ENCODE data around the gene SH3GL1. TPM values are rescaled to one million over a fixed set of nuclear protein-coding genes. Genes with fewer than 3 reads are reported as not detected.
A peak's percentile ranks its signal among the peaks of the same experiment; 100 is the strongest.

Gene SH3GL1
- polyA plus RNA-seq, 1 of the 3 experiments (the other 2 are of a cell fraction): 82.8 TPM

- TF ChIP-seq NRF1 (IDR thresholded peaks at IDR 0.05; ENCODE audit: low read depth, low read length): no peak
- no peak for TF ChIP-seq TEAD4 (IDR thresholded peaks at IDR 0.05; ENCODE audit: borderline replicate concordance, insufficient read depth)
- no peak for TF ChIP-seq GABPA (IDR thresholded peaks at IDR 0.05; ENCODE audit: low read depth)
- no peak for TF ChIP-seq MEF2A (IDR thresholded peaks at IDR 0.05; ENCODE audit: borderline replicate concordance, low read depth)
- TF ChIP-seq YY1 (IDR thresholded peaks at IDR 0.05; ENCODE audit: low read depth): peak; percentile 55; the same call in 1 of the 2 replicates
- TF ChIP-seq PBX3 (IDR thresholded peaks at IDR 0.05): no peak
- no peak for TF ChIP-seq POLR2AphosphoS5 (IDR thresholded peaks at IDR 0.05; ENCODE audit: low read depth, low read length)
- no peak for TF ChIP-seq EP300 (IDR thresholded peaks at IDR 0.05; ENCODE audit: borderline replicate concordance in 1 of 2, low read depth in 1 of 2, low read length in 1 of 2)
- TF ChIP-seq FOXM1 (IDR thresholded peaks at IDR 0.05; ENCODE audit: low read depth): no peak
- no peak for TF ChIP-seq ELF1 (IDR thresholded peaks at IDR 0.05)
- TF ChIP-seq TAF1 (IDR thresholded peaks at IDR 0.05; ENCODE audit: borderline replicate concordance, low read depth, low read length): 0 out of 2 replicates have a peak, but pooled peaks have one; percentile 34
- TF ChIP-seq EZH2phosphoT487 (IDR thresholded peaks at IDR 0.05; ENCODE audit: borderline replicate concordance, low read depth): no peak
These were observed 56.7 kb downstream of the SH3GL1 start, which contains the start of gene MPND (continued) for GRCh38 chr19:4343370-4344307.

GRCh38 chr19:4342615-4343369 is 57.6 kb downstream of the SH3GL1 start:
- Histone ChIP-seq H4K20me1 (ENCODE audit: insufficient read depth) (no peaks in the 10 kb centered on the region), H2AFZ (ENCODE audit: low read depth) (peak overlapping the region; percentile 91)
- WGBS (ENCODE audit: low lambda C conversion rate): under 1% methylated on average over 16 of the region's 39 CpGs
- TF ChIP-seq JUND (IDR thresholded peaks at IDR 0.05) (no peak), FOSL2 (IDR thresholded peaks at IDR 0.05; ENCODE audit: borderline replicate concordance, low read depth) (no peak), MXI1 (IDR thresholded peaks at IDR 0.05; ENCODE audit: low read depth, low read length) (peak; percentile 62; the same call in 1 of the 2 replicates), GATA2 (CRISPR knock-in tag; IDR thresholded peaks at IDR 0.05) (no peak), NRF1 (IDR thresholded peaks at IDR 0.05; ENCODE audit: low read depth, low read length) (peak; percentile 56), CHD2 (IDR thresholded peaks at IDR 0.05; ENCODE audit: low read length, partially characterized antibody) (peak; percentile 94), EZH2phosphoT487 (IDR thresholded peaks at IDR 0.05; ENCODE audit: borderline replicate concordance, low read depth) (no peak), EP300 (IDR thresholded peaks at IDR 0.05; ENCODE audit: borderline replicate concordance in 1 of 2, low read depth in 1 of 2, low read length in 1 of 2) (no peak), USF2 (IDR thresholded peaks at IDR 0.05; ENCODE audit: borderline replicate concordance, low read depth, low read length) (no peak), SMC3 (IDR thresholded peaks at IDR 0.05; ENCODE audit: low read depth, low read length) (no peak), SIN3A (IDR thresholded peaks at IDR 0.05; ENCODE audit: borderline replicate concordance, low read depth, low read length) (peak; percentile 4; the same call in 1 of the 2 replicates), ELF1 (IDR thresholded peaks at IDR 0.05) (no peak), PBX3 (IDR thresholded peaks at IDR 0.05) (peak; percentile 95), RXRA (IDR thresholded peaks at IDR 0.05; ENCODE audit: borderline replicate concordance, low read depth) (no peak), RFX5 (IDR thresholded peaks at IDR 0.05; ENCODE audit: low read length) (peak; percentile 90), FOXM1 (IDR thresholded peaks at IDR 0.05; ENCODE audit: low read depth) (no peak), TCF12 (IDR thresholded peaks at IDR 0.05) (no peak), NFIC (IDR thresholded peaks at IDR 0.05; ENCODE audit: borderline replicate concordance) (no peak)

More at GRCh38 chr19:4342615-4343369, 57.6 kb downstream of the SH3GL1 start:
- H3K27me3 ChIP-seq (ENCODE audit: insufficient read depth): no peaks in the 10 kb centered on the region
- peak; percentile 92 for DNase-seq
- peak overlapping the region; percentile 63 to 69 for H3K4me3 ChIP-seq (ENCODE audit: low read depth in 2 of 2, low read length in 1 of 2)
- peak overlapping the region; percentile 91 for H3K4me2 ChIP-seq
- no peaks in the 10 kb centered on the region for H3K9me3 ChIP-seq
- no peaks in the 10 kb centered on the region for H3K9me2 ChIP-seq
- peaks cover 2 to 5% of the 10 kb centered on the region in 2 experiments for H3K36me3 ChIP-seq (replicated peaks in 1 of 2; ENCODE audit: control insufficient read depth in 1 of 2, insufficient read depth in 2 of 2, low read length in 1 of 2)
- CTCF ChIA-PET: interaction anchor here (0.9 to 4.7 kb wide), 12 partner anchors 11 to 110 kb away, joined by 3 to 50 read pairs (median 4); partner anchors contain the start of gene SH3GL1
- peaks cover 0 to 11% of the 10 kb centered on the region in 2 experiments; a peak in 1 of 4 replicates for H3K4me1 ChIP-seq (ENCODE audit: control insufficient read depth in 1 of 2, insufficient read depth in 2 of 2, low read depth in 1 of 2, low read length in 1 of 2)
- peak overlapping the region; percentile 78 for H3K9ac ChIP-seq
- H3K79me2 ChIP-seq (ENCODE audit: insufficient read depth): 0 out of 2 replicates have a peak, but pooled peaks cover 5% of the 10 kb centered on the region
- H3K27ac ChIP-seq (ENCODE audit: low read depth in 2 of 2, low read length in 1 of 2): peak overlapping the region; percentile 72 to 91
- H3F3A ChIP-seq (replicated peaks; ENCODE audit: insufficient read depth): no peaks in the 10 kb centered on the region
- POLR2A ChIA-PET: interaction anchor here (0.8 to 3.6 kb wide), 22 partner anchors 9 to 107 kb away, joined by 3 to 32 read pairs (median 5); partner anchors contain the start of genes FSD1, SH3GL1, SHD and YJU2
